Measurements from ENCODE around the gene ARL14EPL.

Gene ARL14EPL

GRCh38 chr5:116046261-116046660 lies 14.0 kb downstream of the ARL14EPL start:
- Histone ChIP-seq H3K27me3 (ENCODE audit: control insufficient read depth in 1 of 2, insufficient read depth in 2 of 2, low read length in 2 of 2) (peaks cover 0 to 3% of the 10 kb centered on the region in 2 donors), H3K9ac (ENCODE audit: low read length in 2 of 2) (no peak overlapping the region), H3K9me3 (ENCODE audit: control insufficient read depth in 2 of 2, low read length in 2 of 2) (no peaks in the 10 kb centered on the region), H3K36me3 (ENCODE audit: control insufficient read depth in 2 of 2, insufficient read depth in 2 of 2, low read length in 2 of 2) (no peaks in the 10 kb centered on the region), H3K4me1 (ENCODE audit: control insufficient read depth, insufficient read depth, low read length) (no peaks in the 10 kb centered on the region), H3K27ac (ENCODE audit: low read length) (no peak overlapping the region), H3K4me3 (ENCODE audit: low read length in 2 of 2) (no peak overlapping the region)

- Histone ChIP-seq H3K9ac (ENCODE audit: low read length in 2 of 2) (no peak overlapping the region), H3K4me1 (ENCODE audit: control insufficient read depth, insufficient read depth, low read length) (no peaks in the 10 kb centered on the region), H3K27ac (ENCODE audit: low read length) (no peak overlapping the region), H3K27me3 (ENCODE audit: control insufficient read depth in 1 of 2, insufficient read depth in 2 of 2, low read length in 2 of 2) (peaks cover 0 to 4% of the 10 kb centered on the region in 2 donors), H3K9me3 (ENCODE audit: control insufficient read depth in 2 of 2, low read length in 2 of 2) (no peaks in the 10 kb centered on the region), H3K36me3 (ENCODE audit: control insufficient read depth in 2 of 2, insufficient read depth in 2 of 2, low read length in 2 of 2) (no peaks in the 10 kb centered on the region), H3K4me3 (ENCODE audit: low read length in 2 of 2) (no peak overlapping the region)
Measured at GRCh38 chr5:116046823-116047222, 14.6 kb downstream of the ARL14EPL start.

DNA sequence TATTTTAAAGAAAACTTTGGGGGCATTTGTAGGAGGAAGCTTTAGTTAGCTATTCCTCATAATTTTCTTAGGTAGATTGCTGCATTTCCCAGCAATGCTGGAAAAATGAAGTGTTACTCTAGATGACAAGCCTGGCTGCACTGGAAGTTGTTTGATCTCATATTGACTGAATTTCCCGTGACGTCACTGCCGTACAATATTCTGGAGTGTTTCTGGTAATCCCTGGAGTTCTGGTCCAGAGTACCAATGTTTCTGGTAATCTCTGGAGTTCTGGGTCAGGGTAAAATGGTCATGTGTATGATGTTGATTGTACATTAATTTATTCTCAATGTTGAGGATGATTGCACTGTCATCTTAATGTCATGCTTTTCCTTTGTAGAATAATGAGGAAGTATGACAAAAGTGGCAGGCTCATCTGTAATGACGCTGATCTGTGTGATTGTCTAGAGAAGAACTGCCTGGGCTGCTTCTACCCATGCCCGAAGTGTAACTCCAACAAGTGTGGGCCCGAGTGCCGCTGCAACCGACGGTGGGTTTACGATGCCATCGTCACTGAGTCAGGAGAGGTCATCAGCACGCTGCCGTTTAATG lies 26.2 kb downstream of the ARL14EPL start:
- Histone ChIP-seq H3K9ac (ENCODE audit: low read length in 2 of 2) (no peak overlapping the region), H3K27ac (ENCODE audit: low read length) (no peak overlapping the region), H3K9me3 (ENCODE audit: control insufficient read depth in 2 of 2, low read length in 2 of 2) (no peaks in the 10 kb centered on the region), H3K27me3 (ENCODE audit: control insufficient read depth in 1 of 2, insufficient read depth in 2 of 2, low read length in 2 of 2) (no peaks in the 10 kb centered on the region), H3K4me3 (ENCODE audit: low read length in 2 of 2) (no peak overlapping the region), H3K4me1 (ENCODE audit: control insufficient read depth, insufficient read depth, low read length) (no peaks in the 10 kb centered on the region), H3K36me3 (ENCODE audit: control insufficient read depth in 2 of 2, insufficient read depth in 2 of 2, low read length in 2 of 2) (no peaks in the 10 kb centered on the region)

- peaks cover 3% of the 10 kb centered on the region in 2 donors for H3K27me3 ChIP-seq (ENCODE audit: control insufficient read depth in 1 of 2, insufficient read depth in 2 of 2, low read length in 2 of 2)
- no peak overlapping the region for H3K9ac ChIP-seq (ENCODE audit: low read length in 2 of 2)
- H3K27ac ChIP-seq (ENCODE audit: low read length): no peak overlapping the region
- no peak overlapping the region for H3K4me3 ChIP-seq (ENCODE audit: low read length in 2 of 2)
- H3K36me3 ChIP-seq (ENCODE audit: control insufficient read depth in 2 of 2, insufficient read depth in 2 of 2, low read length in 2 of 2): no peaks in the 10 kb centered on the region
- H3K9me3 ChIP-seq (ENCODE audit: control insufficient read depth in 2 of 2, low read length in 2 of 2): no peaks in the 10 kb centered on the region
- no peaks in the 10 kb centered on the region for H3K4me1 ChIP-seq (ENCODE audit: control insufficient read depth, insufficient read depth, low read length)
Measured at GRCh38 chr5:116062352-116062751, 30.1 kb downstream of the ARL14EPL start.

DNA sequence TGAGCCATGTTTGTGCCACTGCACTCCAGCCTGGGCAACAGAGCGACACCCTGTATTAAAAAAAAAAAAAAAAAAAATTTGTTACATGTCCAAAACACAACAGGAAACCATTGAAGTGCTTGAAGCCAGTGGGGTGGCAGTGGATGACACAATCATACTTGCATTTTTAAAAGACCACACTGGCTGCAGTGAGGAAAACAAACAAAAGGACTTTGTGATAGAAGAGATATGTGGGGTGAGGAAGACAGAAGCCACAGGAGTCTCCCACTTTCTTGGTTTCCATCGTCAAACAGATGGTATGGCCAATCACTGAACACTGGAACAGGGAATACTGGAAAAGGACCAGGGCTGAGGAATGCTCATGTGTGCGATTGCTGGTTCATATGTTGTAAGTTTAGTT lies 31.7 kb downstream of the ARL14EPL start:
- Histone ChIP-seq H3K4me1 (ENCODE audit: control insufficient read depth, insufficient read depth, low read length) (no peaks in the 10 kb centered on the region), H3K27ac (ENCODE audit: low read length) (no peak overlapping the region), H3K9me3 (ENCODE audit: control insufficient read depth in 2 of 2, low read length in 2 of 2) (no peaks in the 10 kb centered on the region), H3K36me3 (ENCODE audit: control insufficient read depth in 2 of 2, insufficient read depth in 2 of 2, low read length in 2 of 2) (no peaks in the 10 kb centered on the region), H3K4me3 (ENCODE audit: low read length in 2 of 2) (no peak overlapping the region), H3K27me3 (ENCODE audit: control insufficient read depth in 1 of 2, insufficient read depth in 2 of 2, low read length in 2 of 2) (peaks cover 3% of the 10 kb centered on the region in 2 donors), H3K9ac (ENCODE audit: low read length in 2 of 2) (no peak overlapping the region)

GRCh38 chr5:116068028-116068632 lies 35.9 kb downstream of the ARL14EPL start:
- Histone ChIP-seq H3K9me3 (ENCODE audit: control insufficient read depth in 2 of 2, low read length in 2 of 2) (no peaks in the 10 kb centered on the region), H3K9ac (ENCODE audit: low read length in 2 of 2) (no peak overlapping the region), H3K27ac (ENCODE audit: low read length) (no peak overlapping the region), H3K4me3 (ENCODE audit: low read length in 2 of 2) (no peak overlapping the region), H3K4me1 (ENCODE audit: control insufficient read depth, insufficient read depth, low read length) (no peaks in the 10 kb centered on the region), H3K27me3 (ENCODE audit: control insufficient read depth in 1 of 2, insufficient read depth in 2 of 2, low read length in 2 of 2) (peaks cover 3% of the 10 kb centered on the region in 2 donors), H3K36me3 (ENCODE audit: control insufficient read depth in 2 of 2, insufficient read depth in 2 of 2, low read length in 2 of 2) (no peaks in the 10 kb centered on the region)

DNA sequence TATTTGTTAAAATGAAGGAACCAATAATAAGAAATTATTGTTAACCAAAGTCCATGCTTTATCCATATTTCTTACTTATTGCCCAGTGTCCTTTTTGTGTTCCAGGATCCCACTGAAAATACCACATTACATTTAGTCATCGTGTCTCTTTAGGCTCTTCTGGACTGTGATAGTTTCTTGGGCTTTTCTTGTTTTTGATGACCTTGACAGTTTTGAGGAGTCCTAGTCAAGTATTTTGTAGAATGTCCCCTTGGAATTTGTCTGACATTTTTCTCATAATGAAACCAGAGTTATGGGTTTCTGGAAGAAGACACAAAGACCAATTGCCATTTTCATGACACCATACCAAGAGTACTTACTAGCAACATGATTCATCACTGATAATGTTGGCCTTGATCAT lies 38.9 kb downstream of the ARL14EPL start:
- Histone ChIP-seq H3K27ac (ENCODE audit: low read length) (no peak overlapping the region), H3K9ac (ENCODE audit: low read length in 2 of 2) (no peak overlapping the region), H3K4me3 (ENCODE audit: low read length in 2 of 2) (no peak overlapping the region), H3K27me3 (ENCODE audit: control insufficient read depth in 1 of 2, insufficient read depth in 2 of 2, low read length in 2 of 2) (peaks cover 0 to 3% of the 10 kb centered on the region in 2 donors), H3K36me3 (ENCODE audit: control insufficient read depth in 2 of 2, insufficient read depth in 2 of 2, low read length in 2 of 2) (no peaks in the 10 kb centered on the region), H3K4me1 (ENCODE audit: control insufficient read depth, insufficient read depth, low read length) (no peaks in the 10 kb centered on the region), H3K9me3 (ENCODE audit: control insufficient read depth in 2 of 2, low read length in 2 of 2) (no peaks in the 10 kb centered on the region)

DNA sequence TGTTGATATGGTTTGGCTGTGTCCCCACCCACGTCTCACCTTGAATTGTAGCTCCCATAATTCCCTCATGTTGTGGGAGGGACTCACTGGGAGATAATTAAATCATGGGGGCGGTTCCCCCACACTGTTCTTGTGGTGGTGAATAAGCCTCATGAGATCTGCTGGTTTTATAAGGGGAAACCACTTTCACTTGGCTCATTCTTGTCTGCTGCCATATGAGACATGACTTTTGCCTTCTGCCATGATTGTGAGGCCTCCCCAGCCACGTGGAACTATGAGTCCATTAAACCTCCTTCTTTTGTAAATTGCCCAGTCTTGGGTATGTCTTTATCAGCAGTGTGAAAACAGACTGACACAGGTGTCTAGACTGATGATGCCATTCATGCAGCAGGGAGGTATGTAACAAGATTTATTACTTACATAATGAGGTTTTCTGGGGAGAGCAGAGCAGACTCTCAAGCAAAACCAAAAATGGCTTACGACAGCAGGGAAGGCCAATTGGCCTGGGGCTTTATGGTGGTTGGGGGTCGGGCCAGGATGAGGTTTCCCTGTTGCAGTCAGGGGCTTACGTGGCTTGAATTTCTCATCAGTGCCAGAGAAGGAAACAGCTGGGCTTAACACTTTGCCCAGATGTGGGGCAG lies 43.0 kb downstream of the ARL14EPL start:
- no peak overlapping the region for H3K9ac ChIP-seq (ENCODE audit: low read length in 2 of 2)
- H3K9me3 ChIP-seq (ENCODE audit: control insufficient read depth in 2 of 2, low read length in 2 of 2): no peaks in the 10 kb centered on the region
- no peak overlapping the region for H3K4me3 ChIP-seq (ENCODE audit: low read length in 2 of 2)
- no peaks in the 10 kb centered on the region for H3K4me1 ChIP-seq (ENCODE audit: control insufficient read depth, insufficient read depth, low read length)
- H3K36me3 ChIP-seq (ENCODE audit: control insufficient read depth in 2 of 2, insufficient read depth in 2 of 2, low read length in 2 of 2): no peaks in the 10 kb centered on the region
- H3K27ac ChIP-seq (ENCODE audit: low read length): no peak overlapping the region
- no peaks in the 10 kb centered on the region for H3K27me3 ChIP-seq (ENCODE audit: control insufficient read depth in 1 of 2, insufficient read depth in 2 of 2, low read length in 2 of 2)

DNA sequence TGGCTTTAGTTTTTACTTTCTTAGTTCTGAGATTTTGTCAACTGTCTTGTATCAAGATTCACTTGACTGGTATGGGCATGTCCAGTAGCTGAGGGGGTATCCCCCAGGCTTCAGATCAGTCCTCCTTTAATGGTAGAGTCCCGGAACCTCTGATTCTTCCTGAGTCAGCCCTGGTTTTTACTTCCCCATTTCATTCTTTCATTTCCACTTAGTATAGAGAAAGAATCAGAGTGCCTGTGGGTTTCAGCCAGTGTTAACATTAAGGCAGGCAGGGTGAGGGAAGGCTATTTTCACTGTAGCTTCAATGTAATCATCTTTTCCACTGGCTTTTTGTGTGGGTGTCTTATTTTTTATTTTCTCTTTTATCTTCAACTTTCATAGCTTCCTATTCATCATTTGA lies 44.2 kb downstream of the ARL14EPL start:
- Histone ChIP-seq H3K9me3 (ENCODE audit: control insufficient read depth in 2 of 2, low read length in 2 of 2) (no peaks in the 10 kb centered on the region), H3K27me3 (ENCODE audit: control insufficient read depth in 1 of 2, insufficient read depth in 2 of 2, low read length in 2 of 2) (no peaks in the 10 kb centered on the region), H3K9ac (ENCODE audit: low read length in 2 of 2) (no peak overlapping the region), H3K4me1 (ENCODE audit: control insufficient read depth, insufficient read depth, low read length) (no peaks in the 10 kb centered on the region), H3K4me3 (ENCODE audit: low read length in 2 of 2) (no peak overlapping the region), H3K27ac (ENCODE audit: low read length) (no peak overlapping the region), H3K36me3 (ENCODE audit: control insufficient read depth in 2 of 2, insufficient read depth in 2 of 2, low read length in 2 of 2) (no peaks in the 10 kb centered on the region)

DNA sequence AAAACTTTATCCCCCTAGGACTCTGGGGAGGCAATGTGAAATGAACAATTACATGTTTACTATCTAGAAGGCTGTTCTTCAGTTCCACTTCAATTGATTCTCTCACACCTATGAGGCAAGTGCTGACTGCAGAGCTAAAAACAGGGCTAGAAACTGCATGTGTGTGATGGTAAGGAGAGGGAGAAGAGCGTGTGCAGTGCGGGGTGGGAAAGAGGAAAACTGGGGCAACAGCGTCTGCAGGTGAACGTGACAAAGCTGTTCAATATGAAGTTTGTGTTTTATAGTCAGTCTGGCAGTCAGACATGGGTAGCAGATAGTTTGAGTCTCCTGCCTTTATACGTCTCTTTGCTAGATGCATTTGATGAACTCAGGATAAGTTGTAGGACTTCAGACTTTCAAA lies 45.9 kb downstream of the ARL14EPL start:
- Histone ChIP-seq H3K4me3 (ENCODE audit: low read length in 2 of 2) (no peak overlapping the region), H3K9ac (ENCODE audit: low read length in 2 of 2) (no peak overlapping the region), H3K9me3 (ENCODE audit: control insufficient read depth in 2 of 2, low read length in 2 of 2) (no peaks in the 10 kb centered on the region)

GRCh38 chr5:116084287-116084691 lies 52.0 kb downstream of the ARL14EPL start:
- H3K36me3 ChIP-seq (ENCODE audit: control insufficient read depth in 2 of 2, insufficient read depth in 2 of 2, low read length in 2 of 2): peaks cover 0 to 4% of the 10 kb centered on the region in 2 donors
- H3K9me3 ChIP-seq (ENCODE audit: control insufficient read depth in 2 of 2, low read length in 2 of 2): no peaks in the 10 kb centered on the region
- peaks cover 10% of the 10 kb centered on the region for H3K4me1 ChIP-seq (ENCODE audit: control insufficient read depth, insufficient read depth, low read length)
- H3K27me3 ChIP-seq (ENCODE audit: control insufficient read depth in 1 of 2, insufficient read depth in 2 of 2, low read length in 2 of 2): no peaks in the 10 kb centered on the region
- peak overlapping the region; percentile 77 to 87 for H3K9ac ChIP-seq (ENCODE audit: low read length in 2 of 2)
- H3K27ac ChIP-seq (ENCODE audit: low read length): no peak overlapping the region
- peak overlapping the region; percentile 92 to 97 for H3K4me3 ChIP-seq (ENCODE audit: low read length in 2 of 2)

More for the DNA sequence above, 45.9 kb downstream of the ARL14EPL start:
- Histone ChIP-seq H3K27ac (ENCODE audit: low read length) (no peak overlapping the region), H3K4me1 (ENCODE audit: control insufficient read depth, insufficient read depth, low read length) (no peaks in the 10 kb centered on the region), H3K27me3 (ENCODE audit: control insufficient read depth in 1 of 2, insufficient read depth in 2 of 2, low read length in 2 of 2) (no peaks in the 10 kb centered on the region), H3K36me3 (ENCODE audit: control insufficient read depth in 2 of 2, insufficient read depth in 2 of 2, low read length in 2 of 2) (no peaks in the 10 kb centered on the region)
